K562 (cell line): ENCODE data around the gene JDP2. TPM values are rescaled to one million over a fixed set of nuclear protein-coding genes. Genes with fewer than 3 reads are reported as not detected.

Source experiments
- ATAC-seq: fragments of 200-7000 bp; cut with Tn5 transposase; 3 replicates; pipeline ENCODE4 v1.9.1; 2020; ENCODE audit warnings: moderate library complexity
- BruUV-seq: library from RNA; stranded (reverse); fragments of 400-500 nt; replicated peaks from 2 replicates; lab custom pipeline; 2021; lab: Mats Ljungman, UMichigan
- CTCF ChIA-PET: fragments of 300-600 bp; formaldehyde crosslinking; extraction: SDS; loops from one replicate; lab custom pipeline; 2021; ENCODE audit warnings: low intra/inter-chr PET ratio; lab: Yijun Ruan, JAX
- POLR2A ChIA-PET: fragments of 300-600, 350-650 bp; sonication (Branson Sonifier 250); formaldehyde crosslinking; extraction: SDS; loops from one replicate; lab custom pipeline; 2021; ENCODE audit warnings: antibody characterized with exemption, inconsistent platforms; lab: Yijun Ruan, JAX
- DNase-seq, 4 experiments: peaks; one replicate each; pipeline versions ENCODE4 v3.0.0 to v3.0.0-alpha.2; 2011 to 2018; ENCODE audit warnings: low spot score in 3 of 4, mixed read lengths in 3 of 4; ENCODE audit errors: extremely low read depth in 1 of 4
- FAIRE-seq: peaks from 2 replicates; lab custom pipeline; 2011; peaks lifted over from hg19 to GRCh38; lab: Jason Lieb, UNC
- H2AFZ ChIP-seq: 2 replicates; pipeline ENCODE4 v1.6.0; 2011; ENCODE audit warnings: low read depth, low read length, control low read depth, inconsistent platforms
- H3K27ac ChIP-seq: fragments of 200-600 bp; 3 replicates; pipeline ENCODE4 v1.8.0; 2011; ENCODE audit warnings: low read depth, mild to moderate bottlenecking, control low read depth, inconsistent platforms, low read length, moderate library complexity, mixed read lengths; ENCODE audit errors: extremely low read depth
- H3K27me3 ChIP-seq, 2 experiments: fragments of 300-600 bp in 1 of 2; 2 replicates in 1 of 2; 3 replicates in 1 of 2; pipeline versions ENCODE4 v1.6.0 to v1.8.0; 2011; ENCODE audit warnings: inconsistent platforms in 2 of 2, low read length in 2 of 2, mild to moderate bottlenecking in 1 of 2, mixed read lengths in 1 of 2, moderate library complexity in 1 of 2; ENCODE audit not compliant: control insufficient read depth in 2 of 2, insufficient read depth in 2 of 2
- H3K36me3 ChIP-seq: fragments of 300-600 bp; 3 replicates; pipeline ENCODE4 v1.8.0; 2011; ENCODE audit warnings: mild to moderate bottlenecking, low read length, inconsistent platforms; ENCODE audit not compliant: control insufficient read depth, insufficient read depth
- H3K4me1 ChIP-seq, 2 experiments: fragments of 200-600 bp in 1 of 2; replicated peaks in 1 of 2; 2 replicates in 1 of 2; 3 replicates in 1 of 2; pipeline versions ENCODE4 v1.5.1 to v1.8.0; 2011; ENCODE audit warnings: inconsistent platforms in 2 of 2, low read length in 2 of 2, mild to moderate bottlenecking in 1 of 2, mixed read lengths in 1 of 2, moderate library complexity in 1 of 2; ENCODE audit not compliant: control insufficient read depth in 2 of 2, insufficient read depth in 2 of 2
- H3K4me2 ChIP-seq: 2 replicates; pipeline ENCODE4 v1.6.1; 2011; ENCODE audit warnings: low read length, control low read depth, inconsistent platforms, mixed read lengths; ENCODE audit not compliant: insufficient read depth
- H3K4me3 ChIP-seq: fragments of 200-600 bp; sonication (generic), shearing (Covaris generic); 2 replicates; pipeline ENCODE4 v1.5.1; 2016; ENCODE audit warnings: control low read depth, inconsistent platforms
- H3K79me2 ChIP-seq: fragments of 200-600 bp; 3 replicates; pipeline ENCODE4 v1.8.0; 2011; ENCODE audit warnings: low read length, inconsistent platforms; ENCODE audit not compliant: control insufficient read depth, insufficient read depth
- H3K9ac ChIP-seq, 2 experiments: 2 replicates each; pipeline versions ENCODE4 v1.6.0 to v1.6.1; 2011; ENCODE audit warnings: low read depth in 2 of 2, low read length in 2 of 2, control low read depth in 1 of 2, inconsistent platforms in 1 of 2, mild to moderate bottlenecking in 1 of 2, mixed read lengths in 1 of 2; ENCODE audit not compliant: insufficient read depth in 1 of 2
- H3K9me1 ChIP-seq: one replicate; pipeline ENCODE4 v1.6.0; 2011; ENCODE audit warnings: inconsistent platforms, mild to moderate bottlenecking, low read length, moderate library complexity; ENCODE audit not compliant: control insufficient read depth, insufficient read depth
- H3K9me3 ChIP-seq: replicated peaks from 2 replicates; pipeline ENCODE4 v1.5.1; 2011; ENCODE audit warnings: low read depth, low read length, inconsistent platforms; ENCODE audit not compliant: control insufficient read depth, insufficient read depth
- H4K20me1 ChIP-seq: replicated peaks from 2 replicates; pipeline ENCODE4 v1.6.1; 2011; ENCODE audit warnings: low read length, inconsistent platforms, mixed read lengths; ENCODE audit not compliant: control insufficient read depth, insufficient read depth
- ADNP ChIP-seq: fragments of 200-800 bp; sonication (Bioruptor generic); IDR thresholded peaks from 2 replicates; pipeline ENCODE4 v1.6.1; 2016; ENCODE audit warnings: missing genetic modification characterization, missing compliant biosample characterization
- CC2D1A ChIP-seq: fragments of 450-650 bp; IDR thresholded peaks from 2 replicates; pipeline ENCODE4 v1.6.1; 2017; ENCODE audit warnings: mild to moderate bottlenecking
- ETV6 ChIP-seq, 3 experiments: fragments of 150-350 bp in 1 of 3; sonication (generic) in 1 of 3; formaldehyde crosslinking in 1 of 3; IDR thresholded peaks; 2 replicates each; pipeline versions ENCODE4 v1.6.1 to v1.8.0; 2014 to 2022; ENCODE audit warnings: borderline replicate concordance in 2 of 3, low read depth in 2 of 3, antibody characterized with exemption in 1 of 3, low read length in 1 of 3, mild to moderate bottlenecking in 1 of 3, missing genetic modification reagents in 1 of 3
- ZFP36 ChIP-seq: fragments of 150-350 bp; IDR thresholded peaks from 2 replicates; pipeline ENCODE4 v1.6.1; 2018; ENCODE audit warnings: low read length, low read depth; ENCODE audit not compliant: partially characterized antibody
- ZNF217 ChIP-seq: sonication (generic); formaldehyde crosslinking; IDR thresholded peaks from 2 replicates; pipeline ENCODE4 v1.8.0; 2022; ENCODE audit warnings: mild to moderate bottlenecking, missing genetic modification reagents
- WGBS: fragments of 100-300 bp; shearing (Covaris generic); methylation state at CpG from one replicate; pipeline ENCODE4 v1.1.6; 2016; ENCODE audit warnings: low coverage, mixed read lengths; ENCODE audit not compliant: insufficient coverage; ENCODE audit errors: missing lambda C conversion rate; 5-methylcytosine and 5-hydroxymethylcytosine counted together
- in situ Hi-C: fragments of 300-500 bp; cut with MboI; formaldehyde crosslinking; loops from 4 replicates; pipeline ENCODE4 v1.15.0; 2018; ENCODE audit warnings: inconsistent platforms, mixed read lengths
- intact Hi-C: fragments of 100-400 bp; cut with micrococcal nuclease; formaldehyde crosslinking; loops from 2 replicates; pipeline ENCODE4 v1.14.2; 2022
- polyA plus RNA-seq, 8 experiments: library from polyadenylated mRNA; depleted of rRNA in 4 of 8; stranded (reverse) in 5 of 8; unstranded in 3 of 8; fragments of >200 nt; fragmentation: Nextera tagmentation in 2 of 8; fragmentation: Illumina TruSeq in 1 of 8; extraction: Ambion mirVana in 2 of 8; extraction: Trizol in 1 of 8; gene quantifications; 2 replicates each; pipeline versions ENCODE4 v1.2.1 to v1.2.3, GENCODE V29; 2011 to 2014; ENCODE audit warnings: inconsistent platforms in 1 of 8, missing spikeins in 1 of 8
- total RNA-seq, 7 experiments: library from RNA; depleted of rRNA in 6 of 7; stranded (reverse); fragments of >200 nt in 6 of 7; fragmentation: Illumina TruSeq in 2 of 7; extraction: Trizol in 2 of 7; gene quantifications; 2 replicates each; pipeline versions ENCODE4 v1.2.1 to v1.2.3, GENCODE V29; 2011 to 2021; ENCODE audit warnings: low replicate concordance in 1 of 7
- TF ChIP-seq, protein P1 (sequence below): sonication (generic); formaldehyde crosslinking; IDR thresholded peaks from 2 replicates; pipeline ENCODE4 v1.8.0; 2022; ENCODE audit warnings: mild to moderate bottlenecking, missing genetic modification reagents, borderline replicate concordance
- TF ChIP-seq, protein P2 (sequence below): fragments of 450-650 bp; IDR thresholded peaks from 2 replicates; pipeline ENCODE4 v1.6.1; 2014; ENCODE audit warnings: low read depth, mild to moderate bottlenecking, moderate library complexity, borderline replicate concordance

JDP2 gene
- total and polyA plus RNA-seq, 9 of the 15 experiments (the other 6 are each of a cell fraction or from before 2014, with no cell fraction given): 0.27 to 13.8 (median 3.1) TPM

DNA sequence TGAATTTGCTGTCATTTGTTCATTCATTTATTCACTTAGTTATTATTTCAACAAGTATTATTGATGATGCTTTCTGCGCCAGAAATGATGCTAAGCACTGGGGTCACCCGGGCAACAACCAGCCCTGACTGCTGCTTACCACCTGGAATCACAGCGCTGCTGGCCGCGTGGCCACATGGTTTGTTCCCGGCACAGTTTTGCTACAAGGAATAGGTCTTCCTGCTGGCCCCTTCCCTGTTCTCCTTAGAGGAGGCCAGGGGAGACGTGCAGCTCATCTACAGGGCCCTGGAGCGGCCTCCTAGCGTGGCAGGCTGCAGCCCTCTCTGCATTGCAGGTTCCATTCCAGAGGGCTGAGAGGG lies 7.0 kb downstream of the JDP2 start (continued):
- TF ChIP-seq ETV6 (IDR thresholded peaks at IDR 0.05; ENCODE audit: borderline replicate concordance in 1 of 2, low read depth in 2 of 2, low read length in 1 of 2) (no peak), ETV6 (CRISPR knock-in tag; IDR thresholded peaks at IDR 0.05; ENCODE audit: borderline replicate concordance) (no peak), ZNF217 (CRISPR knock-in tag) (no peak)
- TF ChIP-seq, protein P1, sequence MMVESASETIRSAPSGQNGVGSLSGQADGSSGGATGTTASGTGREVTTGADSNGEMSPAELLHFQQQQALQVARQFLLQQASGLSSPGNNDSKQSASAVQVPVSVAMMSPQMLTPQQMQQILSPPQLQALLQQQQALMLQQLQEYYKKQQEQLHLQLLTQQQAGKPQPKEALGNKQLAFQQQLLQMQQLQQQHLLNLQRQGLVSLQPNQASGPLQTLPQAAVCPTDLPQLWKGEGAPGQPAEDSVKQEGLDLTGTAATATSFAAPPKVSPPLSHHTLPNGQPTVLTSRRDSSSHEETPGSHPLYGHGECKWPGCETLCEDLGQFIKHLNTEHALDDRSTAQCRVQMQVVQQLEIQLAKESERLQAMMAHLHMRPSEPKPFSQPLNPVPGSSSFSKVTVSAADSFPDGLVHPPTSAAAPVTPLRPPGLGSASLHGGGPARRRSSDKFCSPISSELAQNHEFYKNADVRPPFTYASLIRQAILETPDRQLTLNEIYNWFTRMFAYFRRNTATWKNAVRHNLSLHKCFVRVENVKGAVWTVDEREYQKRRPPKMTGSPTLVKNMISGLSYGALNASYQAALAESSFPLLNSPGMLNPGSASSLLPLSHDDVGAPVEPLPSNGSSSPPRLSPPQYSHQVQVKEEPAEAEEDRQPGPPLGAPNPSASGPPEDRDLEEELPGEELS (CRISPR knock-in tag): no peak

DNA sequence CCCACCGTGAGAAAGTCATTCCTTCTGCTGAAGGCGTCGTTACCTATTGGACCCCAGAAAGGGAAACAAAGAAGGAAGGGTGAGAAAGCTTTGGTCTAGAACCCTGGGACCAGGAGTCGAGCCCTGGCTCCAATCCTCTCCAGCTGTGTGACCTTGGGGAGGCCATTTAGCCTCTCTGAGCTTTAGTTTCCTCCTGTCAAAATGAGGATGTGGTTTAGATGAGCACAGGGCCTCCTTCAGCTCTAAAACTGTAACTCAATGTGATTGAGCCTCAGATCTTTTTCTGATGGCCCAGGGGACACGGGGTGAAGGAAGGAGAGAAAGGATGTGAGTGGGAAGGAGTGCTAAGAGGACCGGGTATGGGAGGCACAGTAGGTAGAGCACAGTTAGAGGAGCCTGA lies 7.7 kb downstream of the JDP2 start:
- no peaks in the 10 kb centered on the region for H3K79me2 ChIP-seq
- no peaks in the 10 kb centered on the region for H3K9me1 ChIP-seq
- H3K4me3 ChIP-seq: no peak overlapping the region
- H3K27me3 ChIP-seq: no peaks in the 10 kb centered on the region
- FAIRE-seq: no peak
- intact Hi-C loops (no loop called here), in situ Hi-C loops (no loop called here)
- no peak overlapping the region for H2AFZ ChIP-seq
- CTCF ChIA-PET: no interaction called here
- no peaks in the 10 kb centered on the region; the same call in 1 of the 2 replicates for H4K20me1 ChIP-seq
- no peak for ATAC-seq
- H3K27ac ChIP-seq: no peak overlapping the region
- no TSS peak for BruUV-seq
- no peak for DNase-seq
- POLR2A ChIA-PET: interaction anchor here (1.0 to 1.1 kb wide), 2 partner anchors 9 to 11 kb away, joined by 3 read pairs; no protein-coding TSS in a partner anchor
- peak; percentile 28 for TF ChIP-seq ZFP36
- TF ChIP-seq, protein P2, sequence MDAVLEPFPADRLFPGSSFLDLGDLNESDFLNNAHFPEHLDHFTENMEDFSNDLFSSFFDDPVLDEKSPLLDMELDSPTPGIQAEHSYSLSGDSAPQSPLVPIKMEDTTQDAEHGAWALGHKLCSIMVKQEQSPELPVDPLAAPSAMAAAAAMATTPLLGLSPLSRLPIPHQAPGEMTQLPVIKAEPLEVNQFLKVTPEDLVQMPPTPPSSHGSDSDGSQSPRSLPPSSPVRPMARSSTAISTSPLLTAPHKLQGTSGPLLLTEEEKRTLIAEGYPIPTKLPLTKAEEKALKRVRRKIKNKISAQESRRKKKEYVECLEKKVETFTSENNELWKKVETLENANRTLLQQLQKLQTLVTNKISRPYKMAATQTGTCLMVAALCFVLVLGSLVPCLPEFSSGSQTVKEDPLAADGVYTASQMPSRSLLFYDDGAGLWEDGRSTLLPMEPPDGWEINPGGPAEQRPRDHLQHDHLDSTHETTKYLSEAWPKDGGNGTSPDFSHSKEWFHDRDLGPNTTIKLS: no peak
- no peak for TF ChIP-seq CC2D1A
- no peak for TF ChIP-seq ADNP (tag)
- no peak overlapping the region for H3K4me2 ChIP-seq
- peaks cover 0 to 8% of the 10 kb centered on the region in 2 experiments; a peak in 1 of 5 replicates for H3K4me1 ChIP-seq
- no peak overlapping the region for H3K9ac ChIP-seq
- H3K36me3 ChIP-seq: no peaks in the 10 kb centered on the region
- no peaks in the 10 kb centered on the region for H3K9me3 ChIP-seq
- 31% methylated on average over 5 of the region's 6 CpGs for WGBS
